Mesenteric fat pad (tissue), 1 donor: Measurements from ENCODE around the gene DIMT1. TPM values are rescaled to one million over a fixed set of nuclear protein-coding genes. Genes with fewer than 3 reads are reported as not detected.

Experiments
- DNase-seq: peaks from one replicate; pipeline ENCODE4 v3.0.0-alpha.2; 2020; ENCODE audit warnings: low spot score
- total RNA-seq: library from RNA; stranded (reverse); fragmentation: NEBNext Ultra II Directional; extraction: Animal tissue kit (Norgen Biotek cat#: 25700); gene quantifications from one replicate; pipeline ENCODE4 v1.2.1, GENCODE V29; 2021
- donor health status: DM: yes; HTN: yes; CAD: no.

DIMT1 gene
- total RNA-seq, 1 donor from 2014 or later, result 30.7 TPM

DNA sequence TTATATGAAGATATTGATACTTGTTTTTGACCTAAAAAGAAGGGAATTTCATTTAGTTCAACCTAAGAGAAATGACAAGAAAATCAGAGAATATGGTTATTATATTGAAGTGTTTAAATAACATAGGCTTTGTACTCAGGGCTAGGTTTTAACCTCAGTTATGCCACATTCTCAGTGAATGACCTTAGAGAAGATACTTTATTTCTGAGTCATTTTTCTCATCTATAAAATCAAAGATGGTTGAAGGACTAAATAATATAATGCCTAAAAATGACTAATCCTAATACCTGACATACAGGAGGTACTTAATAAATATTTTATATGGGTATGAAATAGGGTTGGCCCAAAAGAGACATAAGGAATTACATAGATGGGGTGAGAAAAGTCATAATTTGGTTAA, 32.3 kb downstream of the DIMT1 start:
- no peak for DNase-seq

DNA sequence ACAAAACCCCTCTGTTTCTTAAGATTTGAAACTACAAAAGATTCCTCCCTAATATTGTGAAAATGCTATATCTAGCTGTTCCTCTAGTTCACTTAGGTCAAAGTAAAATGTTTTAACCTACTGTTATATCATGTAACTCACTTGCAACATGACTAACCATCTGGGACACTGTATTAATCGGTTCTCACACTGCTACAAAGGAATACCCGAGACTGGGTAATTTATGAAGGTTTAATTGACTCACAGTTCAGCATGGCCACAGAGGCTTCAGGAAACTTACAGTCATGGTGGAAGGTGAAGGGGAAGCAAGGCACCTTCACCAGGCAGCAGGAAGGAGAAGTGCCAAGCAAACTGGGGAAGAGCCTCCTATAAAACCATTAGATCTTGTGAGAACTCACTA, 34.7 kb downstream of the DIMT1 start:
- DNase-seq, result no peak

DNA sequence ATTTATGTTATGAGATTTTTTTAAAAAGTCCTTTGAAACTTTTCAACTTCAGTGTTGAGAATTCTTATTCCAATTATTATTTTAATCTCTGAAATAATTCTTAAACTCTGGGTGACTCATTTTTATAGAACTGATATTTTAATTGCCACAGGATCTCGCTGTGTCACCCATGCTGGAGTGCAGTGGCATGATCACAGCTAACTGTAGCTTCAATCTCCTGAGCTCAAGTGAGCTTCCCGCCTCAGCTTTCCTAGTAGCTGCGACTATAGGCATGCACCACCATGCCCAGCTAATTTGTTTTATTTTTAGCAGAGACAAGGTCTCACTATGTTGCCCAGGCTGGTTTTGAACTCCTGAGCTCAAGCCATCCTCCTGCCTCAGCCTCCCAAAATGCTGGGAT, 41.0 kb downstream of the DIMT1 start:
- no peak for DNase-seq

DNA sequence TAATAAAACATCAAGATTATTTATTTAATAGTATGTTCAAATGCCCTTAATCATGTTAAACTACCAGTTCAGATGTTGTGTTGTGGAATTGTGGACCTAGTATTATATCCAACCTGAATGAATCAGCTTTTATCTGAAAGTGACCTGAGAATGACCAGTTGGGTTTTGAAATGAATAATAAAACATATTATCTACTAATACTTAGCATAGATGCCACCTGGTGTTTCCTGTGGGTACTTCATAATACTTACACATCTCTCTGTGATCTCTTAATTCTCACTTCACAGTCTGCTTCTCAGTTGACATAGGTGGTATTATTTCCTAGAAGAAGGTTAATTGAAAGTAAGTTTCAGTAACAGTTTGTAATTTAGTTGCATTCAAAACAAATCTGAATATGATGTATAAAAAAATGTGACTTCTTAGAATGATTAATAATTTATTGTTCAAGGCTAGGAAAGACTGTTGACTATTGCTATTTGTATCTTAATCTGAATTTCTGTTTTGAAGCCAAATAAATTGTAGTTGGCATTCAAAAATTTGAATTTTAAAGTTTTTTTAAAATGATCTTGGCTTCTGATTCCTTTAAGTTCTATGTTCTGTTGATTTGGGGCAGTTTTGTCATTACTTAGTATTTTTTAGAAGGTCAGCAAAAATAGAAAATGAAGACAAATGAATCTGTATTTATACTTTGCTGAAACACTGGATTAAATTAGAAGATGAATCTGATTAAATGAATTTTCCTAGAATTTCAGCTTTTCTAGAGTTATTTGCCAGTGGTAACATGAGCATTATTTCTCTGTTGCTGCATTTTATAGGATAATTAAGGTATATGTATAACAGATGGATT, 49.5 kb downstream of the DIMT1 start:
- DNase-seq, result no peak

DNA sequence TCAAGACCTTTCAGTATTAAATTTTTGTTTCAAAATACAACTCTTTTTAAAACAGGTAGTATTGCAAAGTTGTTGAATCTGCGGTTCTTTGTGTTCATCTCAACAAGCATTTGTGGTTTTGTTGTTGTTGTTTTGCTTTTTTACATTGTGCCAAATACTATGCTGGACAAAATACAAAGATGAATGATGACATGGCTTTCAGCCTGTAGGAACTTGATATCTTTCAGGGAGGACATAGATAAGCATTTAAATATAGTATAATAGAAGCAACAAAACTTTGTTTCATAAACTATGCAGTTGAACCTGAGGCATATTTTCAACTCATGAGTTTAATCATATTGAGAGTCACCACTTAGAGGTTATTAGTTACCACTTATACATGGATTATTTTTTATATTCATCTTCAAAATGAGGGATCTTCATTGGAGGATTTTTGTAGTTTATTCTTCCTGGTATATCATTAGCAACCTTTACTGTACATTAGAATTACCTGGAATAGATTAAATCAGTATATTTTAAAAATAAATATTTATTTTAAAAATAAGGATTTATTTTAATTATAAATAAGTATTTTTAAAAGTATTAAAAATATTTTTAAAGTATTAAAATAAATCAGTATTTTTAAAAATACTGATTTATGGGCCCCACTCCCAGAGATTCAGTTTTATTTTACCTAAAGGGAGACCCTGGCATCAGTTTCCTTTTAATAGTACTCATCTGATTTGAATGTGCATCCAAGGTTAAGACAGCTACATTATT, 54.8 kb downstream of the DIMT1 start:
- DNase-seq, result no peak

DNA sequence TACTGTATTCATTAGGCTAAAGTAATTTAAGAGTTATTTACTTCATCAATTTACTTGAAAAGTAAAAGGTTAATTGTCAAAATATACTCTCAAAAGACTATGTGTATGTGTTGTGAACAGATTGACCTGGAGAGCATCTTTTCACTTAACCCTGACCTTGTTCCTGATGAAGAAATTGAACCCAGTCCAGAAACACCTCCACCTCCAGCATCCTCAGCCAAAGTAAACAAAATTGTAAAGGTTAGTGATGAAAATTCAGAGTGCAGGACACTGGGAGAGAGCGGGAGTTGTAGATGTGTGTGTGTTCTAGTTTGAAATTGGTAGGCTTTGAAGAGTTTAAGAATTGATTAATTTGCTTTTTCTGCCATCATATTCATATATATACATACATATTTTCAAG, 55.8 kb downstream of the DIMT1 start:
- no peak for DNase-seq

DNA sequence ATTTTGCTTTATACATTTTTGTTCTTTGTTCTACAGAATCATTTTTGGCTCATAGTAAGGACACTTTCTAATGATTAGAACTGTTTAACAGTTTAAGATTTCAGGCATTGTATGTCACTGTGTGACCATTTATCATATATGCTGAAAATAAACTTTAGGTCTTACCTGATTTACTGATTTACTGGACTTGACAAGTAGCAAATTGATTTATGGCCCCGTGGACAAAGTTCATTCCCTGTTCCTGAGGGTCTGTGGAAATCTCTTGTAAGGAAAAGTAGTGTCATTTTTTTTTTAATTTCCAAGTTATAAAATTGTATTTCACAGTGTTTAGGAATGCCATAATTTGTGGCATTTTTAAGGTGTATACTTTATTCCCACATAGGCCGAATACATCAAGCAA, 57.0 kb downstream of the DIMT1 start:
- no peak for DNase-seq

DNA sequence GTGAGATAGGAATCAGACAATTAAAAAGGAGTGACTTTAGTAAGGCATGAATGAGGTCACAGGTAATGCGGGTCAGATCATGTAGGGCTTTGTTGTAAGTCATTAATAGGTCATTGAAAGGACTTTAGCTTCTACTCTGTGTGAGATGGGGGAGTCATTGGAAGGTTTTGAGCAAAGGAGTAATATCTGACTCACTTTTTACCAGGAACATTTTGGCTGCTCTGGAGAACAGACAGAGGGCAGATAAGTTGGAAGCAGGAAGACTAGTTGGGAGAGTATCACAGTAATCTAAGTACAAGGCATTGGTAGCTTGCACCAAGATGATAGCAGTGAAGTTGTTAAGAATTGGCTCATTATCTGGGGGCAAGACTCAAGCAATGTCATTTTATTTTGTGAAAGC, 60.3 kb downstream of the DIMT1 start:
- DNase-seq, result no peak

DNA sequence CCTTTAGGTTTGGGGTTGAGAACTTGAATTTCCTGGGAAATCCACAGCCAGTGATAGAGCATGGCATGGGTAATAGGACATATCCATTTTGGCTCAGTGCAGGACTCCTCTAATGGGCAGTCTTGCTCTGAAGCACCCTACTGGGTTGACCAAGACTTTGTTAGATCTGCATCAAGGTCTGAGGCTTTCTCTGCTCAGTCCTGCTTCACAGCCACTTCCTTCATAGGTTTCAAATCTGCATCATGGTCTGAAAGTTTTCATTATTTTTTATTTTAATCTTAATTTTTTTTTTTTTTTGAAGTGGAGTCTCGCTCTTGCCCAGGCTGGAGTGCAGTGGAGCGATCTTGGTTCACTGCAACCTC, 61.2 kb downstream of the DIMT1 start:
- no peak for DNase-seq

DNA sequence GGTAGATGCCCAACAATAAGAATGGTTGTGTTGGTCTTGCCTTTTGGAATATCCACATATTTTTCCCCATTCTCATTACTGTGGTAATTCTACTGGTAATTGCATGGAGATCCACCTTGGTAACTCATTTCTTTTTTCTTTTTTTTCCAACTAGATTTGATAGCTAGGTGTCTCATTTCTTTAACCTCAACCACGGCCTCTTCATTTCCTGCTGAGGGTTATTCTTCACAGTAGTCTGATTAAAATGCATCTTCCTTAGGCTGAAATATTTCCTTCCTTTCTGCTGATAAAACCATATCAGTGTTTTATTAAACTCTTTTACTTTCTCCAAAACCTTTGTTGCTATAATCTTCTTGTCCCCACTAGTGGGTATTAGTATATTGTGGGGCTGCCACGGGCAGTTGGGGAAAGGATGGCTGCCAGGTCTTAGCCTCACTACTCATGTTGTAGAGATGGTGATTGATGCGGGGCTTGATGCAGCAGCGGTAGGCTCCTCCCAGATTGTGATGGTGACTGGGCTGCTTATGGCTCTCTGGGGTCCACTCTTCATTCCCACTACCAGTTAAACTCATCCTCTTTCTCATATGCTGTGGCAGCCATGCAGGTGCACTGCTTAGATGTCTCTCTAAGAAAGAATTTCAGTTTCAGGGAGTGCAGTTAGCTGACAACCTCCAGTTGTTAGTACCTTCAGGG, 61.8 kb downstream of the DIMT1 start:
- DNase-seq, result no peak

DNA sequence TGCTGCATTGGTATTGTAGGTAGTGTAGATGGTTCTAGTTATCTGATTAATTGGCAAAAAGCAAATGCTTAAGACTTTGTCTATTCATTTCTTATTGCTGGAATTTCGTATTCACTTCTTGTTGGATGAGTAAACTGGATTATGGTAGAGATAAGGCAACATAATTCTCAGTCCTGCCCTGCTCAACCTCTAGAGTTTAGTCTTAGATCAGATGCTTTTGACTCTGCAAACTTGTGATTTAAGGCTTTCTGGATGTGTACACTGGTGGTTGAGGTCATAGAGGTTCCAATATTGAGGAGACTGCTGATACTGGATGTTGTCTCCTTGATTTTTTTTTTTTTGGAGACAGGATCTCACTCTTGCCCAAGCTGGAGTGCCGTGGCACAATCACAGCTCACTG, 62.7 kb downstream of the DIMT1 start:
- DNase-seq, result no peak

DNA sequence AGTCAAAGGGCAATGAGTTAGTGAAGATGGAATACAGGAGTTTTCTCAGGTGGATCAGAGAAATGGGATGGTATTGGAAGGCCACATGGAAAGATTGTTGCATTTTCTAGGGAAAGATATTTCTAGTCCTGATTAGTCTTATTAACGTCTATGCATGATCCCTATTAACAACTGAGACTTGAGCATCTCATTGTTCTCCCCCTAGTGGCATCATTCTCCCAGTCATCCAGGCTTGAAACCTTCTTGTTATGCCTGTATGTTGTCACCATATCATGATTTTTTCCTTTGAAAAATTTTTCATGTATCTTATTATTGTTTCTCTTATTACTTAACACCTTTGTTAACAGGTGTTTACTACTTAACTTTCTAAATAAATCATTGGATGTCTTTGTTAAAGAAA, 63.3 kb downstream of the DIMT1 start:
- DNase-seq, result no peak

Other genes starting within 250 kb of the DIMT1 start
- 30.6 TPM for gene KIF2A, start 97.7 kb downstream of the DIMT1 start, total RNA-seq
- gene IPO11, start 8.9 kb upstream of the DIMT1 start, total RNA-seq, result 32.9 TPM
- 9.4 TPM for gene LRRC70, start 174.9 kb upstream of the DIMT1 start, total RNA-seq